ENCODE data around the gene MRPS9.

The MRPS9 gene

DNA sequence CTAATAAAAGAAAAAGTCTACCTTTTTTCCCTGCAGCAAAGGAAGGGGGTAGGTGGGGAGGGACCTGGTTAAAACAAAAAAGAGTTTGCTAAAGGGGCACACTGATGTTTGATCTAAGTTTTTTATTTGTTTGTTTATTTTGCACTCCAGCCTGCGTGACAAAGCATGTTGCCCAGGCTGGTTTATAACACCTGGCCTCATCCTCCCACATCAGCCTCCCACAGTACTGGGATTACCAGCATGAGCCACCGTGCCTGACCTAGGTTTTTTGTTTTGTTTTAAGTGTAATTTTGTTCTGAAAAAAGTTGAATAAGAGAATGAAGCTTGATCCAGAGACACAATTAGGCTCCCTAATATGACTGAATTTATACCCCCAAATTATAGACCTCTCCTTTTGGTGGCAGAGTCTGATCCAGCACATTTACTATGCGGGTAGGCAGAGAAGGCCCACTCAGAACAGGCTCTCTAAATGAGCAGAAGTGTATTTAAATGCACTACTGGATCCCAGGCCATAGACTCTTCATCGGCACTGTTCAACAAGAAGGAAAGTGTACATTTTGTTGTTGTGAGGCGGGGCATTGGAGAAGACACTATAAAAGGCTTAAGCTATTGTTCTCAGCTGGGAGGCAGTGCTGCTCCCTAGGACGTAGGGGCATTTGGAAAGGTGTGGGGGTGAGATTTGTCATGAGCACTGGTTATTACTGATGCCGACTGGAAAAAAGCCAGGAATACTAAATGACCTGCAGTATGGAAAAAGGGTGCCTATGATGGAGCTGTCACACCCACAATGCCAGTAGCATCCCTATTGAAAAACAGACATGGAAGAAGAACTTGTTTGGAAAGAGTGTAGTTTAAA is 32.4 kb downstream of the MRPS9 start:
- no peak overlapping the region for H3K4me3 ChIP-seq (ENCODE audit: low read length)
- H3K79me2 ChIP-seq (ENCODE audit: control insufficient read depth, low read length): peaks cover 14% of the 10 kb centered on the region
- no peaks in the 10 kb centered on the region for H3F3A ChIP-seq (ENCODE audit: control insufficient read depth, insufficient read depth)
- no peak overlapping the region for H3K4me2 ChIP-seq (ENCODE audit: low read length)
- H4K20me1 ChIP-seq (ENCODE audit: control insufficient read depth, insufficient read depth, low read depth, low read length): no peaks in the 10 kb centered on the region
- TF ChIP-seq, protein P1, sequence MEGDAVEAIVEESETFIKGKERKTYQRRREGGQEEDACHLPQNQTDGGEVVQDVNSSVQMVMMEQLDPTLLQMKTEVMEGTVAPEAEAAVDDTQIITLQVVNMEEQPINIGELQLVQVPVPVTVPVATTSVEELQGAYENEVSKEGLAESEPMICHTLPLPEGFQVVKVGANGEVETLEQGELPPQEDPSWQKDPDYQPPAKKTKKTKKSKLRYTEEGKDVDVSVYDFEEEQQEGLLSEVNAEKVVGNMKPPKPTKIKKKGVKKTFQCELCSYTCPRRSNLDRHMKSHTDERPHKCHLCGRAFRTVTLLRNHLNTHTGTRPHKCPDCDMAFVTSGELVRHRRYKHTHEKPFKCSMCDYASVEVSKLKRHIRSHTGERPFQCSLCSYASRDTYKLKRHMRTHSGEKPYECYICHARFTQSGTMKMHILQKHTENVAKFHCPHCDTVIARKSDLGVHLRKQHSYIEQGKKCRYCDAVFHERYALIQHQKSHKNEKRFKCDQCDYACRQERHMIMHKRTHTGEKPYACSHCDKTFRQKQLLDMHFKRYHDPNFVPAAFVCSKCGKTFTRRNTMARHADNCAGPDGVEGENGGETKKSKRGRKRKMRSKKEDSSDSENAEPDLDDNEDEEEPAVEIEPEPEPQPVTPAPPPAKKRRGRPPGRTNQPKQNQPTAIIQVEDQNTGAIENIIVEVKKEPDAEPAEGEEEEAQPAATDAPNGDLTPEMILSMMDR (IDR thresholded peaks at IDR 0.05; ENCODE audit: low read depth, low read length, poor library complexity, severe bottlenecking): no peak
- TF ChIP-seq EZH2phosphoT487 (IDR thresholded peaks at IDR 0.05; ENCODE audit: borderline replicate concordance, low read length): no peak
- H3K4me1 ChIP-seq (ENCODE audit: control insufficient read depth, low read length): no peaks in the 10 kb centered on the region
- H3K27me3 ChIP-seq (ENCODE audit: control insufficient read depth, low read length): no peaks in the 10 kb centered on the region
- no peak overlapping the region for H3K27ac ChIP-seq (ENCODE audit: low read depth, low read length)
- no peaks in the 10 kb centered on the region for H3K9me2 ChIP-seq (replicated peaks; ENCODE audit: control insufficient read depth, low read length)
- H3K36me3 ChIP-seq (ENCODE audit: control insufficient read depth, low read length): peaks cover 5% of the 10 kb centered on the region
- no peaks in the 10 kb centered on the region for H3K9me3 ChIP-seq (ENCODE audit: control insufficient read depth, insufficient read depth, low read length)

DNA sequence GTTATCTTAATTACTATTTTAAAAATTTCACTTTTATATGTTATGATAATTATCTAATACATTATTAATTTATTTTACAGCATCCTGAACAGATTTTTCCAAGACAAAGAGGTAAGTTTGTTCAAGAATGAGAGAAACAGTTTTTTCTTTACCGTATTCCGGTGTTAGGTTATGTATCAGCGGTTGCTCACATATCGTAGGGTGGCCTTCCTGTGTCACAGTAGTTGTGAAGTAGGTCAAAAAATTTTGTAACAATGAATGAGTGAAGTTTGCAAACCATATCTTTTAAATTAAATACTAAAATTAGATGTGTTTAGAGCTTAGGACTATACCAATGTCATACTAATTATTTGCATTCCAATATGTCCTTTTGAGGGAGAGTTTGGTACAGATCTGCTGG is 33.5 kb downstream of the MRPS9 start:
- peaks cover 14% of the 10 kb centered on the region for H3K79me2 ChIP-seq (ENCODE audit: control insufficient read depth, low read length)
- no peaks in the 10 kb centered on the region for H3K9me2 ChIP-seq (replicated peaks; ENCODE audit: control insufficient read depth, low read length)
- no peak for TF ChIP-seq EZH2phosphoT487 (IDR thresholded peaks at IDR 0.05; ENCODE audit: borderline replicate concordance, low read length)
- TF ChIP-seq, protein P1 (IDR thresholded peaks at IDR 0.05; ENCODE audit: low read depth, low read length, poor library complexity, severe bottlenecking): no peak
- no peak overlapping the region for H3K4me3 ChIP-seq (ENCODE audit: low read length)
- H3K4me1 ChIP-seq (ENCODE audit: control insufficient read depth, low read length): no peaks in the 10 kb centered on the region
- no peak overlapping the region for H3K4me2 ChIP-seq (ENCODE audit: low read length)
- H3K27ac ChIP-seq (ENCODE audit: low read depth, low read length): no peak overlapping the region
- peaks cover 5% of the 10 kb centered on the region for H3K36me3 ChIP-seq (ENCODE audit: control insufficient read depth, low read length)
- no peaks in the 10 kb centered on the region for H3F3A ChIP-seq (ENCODE audit: control insufficient read depth, insufficient read depth)
- no peaks in the 10 kb centered on the region for H4K20me1 ChIP-seq (ENCODE audit: control insufficient read depth, insufficient read depth, low read depth, low read length)
- no peaks in the 10 kb centered on the region for H3K27me3 ChIP-seq (ENCODE audit: control insufficient read depth, low read length)
- no peaks in the 10 kb centered on the region for H3K9me3 ChIP-seq (ENCODE audit: control insufficient read depth, insufficient read depth, low read length)

GRCh38 chr2:105072039-105072438 is 34.2 kb downstream of the MRPS9 start:
- Histone ChIP-seq H3K36me3 (ENCODE audit: control insufficient read depth, low read length) (peaks cover 5% of the 10 kb centered on the region), H3K27me3 (ENCODE audit: control insufficient read depth, low read length) (no peaks in the 10 kb centered on the region), H4K20me1 (ENCODE audit: control insufficient read depth, insufficient read depth, low read depth, low read length) (no peaks in the 10 kb centered on the region), H3K9me2 (replicated peaks; ENCODE audit: control insufficient read depth, low read length) (no peaks in the 10 kb centered on the region), H3F3A (ENCODE audit: control insufficient read depth, insufficient read depth) (no peaks in the 10 kb centered on the region), H3K27ac (ENCODE audit: low read depth, low read length) (no peak overlapping the region), H3K9me3 (ENCODE audit: control insufficient read depth, insufficient read depth, low read length) (no peaks in the 10 kb centered on the region), H3K79me2 (ENCODE audit: control insufficient read depth, low read length) (peaks cover 11% of the 10 kb centered on the region), H3K4me1 (ENCODE audit: control insufficient read depth, low read length) (no peaks in the 10 kb centered on the region), H3K4me3 (ENCODE audit: low read length) (no peak overlapping the region), H3K4me2 (ENCODE audit: low read length) (no peak overlapping the region)
- TF ChIP-seq EZH2phosphoT487 (IDR thresholded peaks at IDR 0.05; ENCODE audit: borderline replicate concordance, low read length): no peak
- TF ChIP-seq, protein P1 (IDR thresholded peaks at IDR 0.05; ENCODE audit: low read depth, low read length, poor library complexity, severe bottlenecking): no peak
